Neural cell (in vitro differentiated cells): ENCODE measurements around the gene RPRML. TPM values are rescaled to one million over a fixed set of nuclear protein-coding genes. Genes with fewer than 3 reads are reported as not detected.

ENCODE experiments used
- H2AFZ ChIP-seq: fragments of 200-600, 300-800 bp; sonication (generic), shearing (Covaris generic); 2 replicates; pipeline ENCODE4 v1.6.0; 2014; ENCODE audit warnings: low read depth, mild to moderate bottlenecking, antibody characterized with exemption, low read length, moderate library complexity
- H3F3A ChIP-seq: fragments of 200-600 bp; shearing (Covaris generic); 2 replicates; pipeline ENCODE4 v1.6.1; 2016; ENCODE audit warnings: mild to moderate bottlenecking, moderate library complexity, mixed read lengths, antibody characterized with exemption, low read length; ENCODE audit not compliant: insufficient read depth, poor library complexity, severe bottlenecking
- H3K27ac ChIP-seq: fragments of 200-600, 300-800 bp; sonication (generic), shearing (Covaris generic); 2 replicates; pipeline ENCODE4 v1.5.1; 2014; ENCODE audit warnings: mild to moderate bottlenecking, low read length, moderate library complexity
- H3K27me3 ChIP-seq: fragments of 300-800, 200-600 bp; sonication (generic), shearing (Covaris generic); 2 replicates; pipeline ENCODE4 v1.6.0; 2014; ENCODE audit warnings: mild to moderate bottlenecking, low read depth, low read length, moderate library complexity; ENCODE audit not compliant: insufficient read depth
- H3K36me3 ChIP-seq: fragments of 300-800, 200-600 bp; sonication (generic), shearing (Covaris generic); 2 replicates; pipeline ENCODE4 v1.5.1; 2014; ENCODE audit warnings: mild to moderate bottlenecking, antibody characterized with exemption, low read length, moderate library complexity; ENCODE audit not compliant: insufficient read depth
- H3K4me2 ChIP-seq: fragments of 300-800, 200-600 bp; sonication (generic), shearing (Covaris generic); 2 replicates; pipeline ENCODE4 v1.6.0; 2014; ENCODE audit warnings: mild to moderate bottlenecking, low read length
- H3K4me3 ChIP-seq: fragments of 300-800, 200-600 bp; sonication (generic), shearing (Covaris generic); 2 replicates; pipeline ENCODE4 v1.5.1; 2014; ENCODE audit warnings: mild to moderate bottlenecking, low read length, moderate library complexity
- H3K79me2 ChIP-seq: fragments of 200-600 bp; shearing (Covaris generic); replicated peaks from 2 replicates; pipeline ENCODE4 v1.6.0; 2014; ENCODE audit warnings: mild to moderate bottlenecking, low read length, moderate library complexity; ENCODE audit not compliant: insufficient read depth
- H3K9ac ChIP-seq: fragments of 300-800, 200-600 bp; sonication (generic), shearing (Covaris generic); 2 replicates; pipeline ENCODE4 v1.6.1; 2016; ENCODE audit warnings: mild to moderate bottlenecking, low read length, mixed read lengths
- H3K9me2 ChIP-seq: fragments of 200-600 bp; shearing (Covaris generic); 2 replicates; pipeline ENCODE4 v1.6.1; 2016; ENCODE audit warnings: mild to moderate bottlenecking, low read length, mixed read lengths; ENCODE audit not compliant: insufficient read depth
- H3K9me3 ChIP-seq: fragments of 200-600, 300-800 bp; sonication (generic), shearing (Covaris generic); 2 replicates; pipeline ENCODE4 v1.6.1; 2016; ENCODE audit warnings: mild to moderate bottlenecking, mixed run types, low read length, moderate library complexity, mixed read lengths
- H4K20me1 ChIP-seq: fragments of 200-600 bp; shearing (Covaris generic); 2 replicates; pipeline ENCODE4 v1.6.1; 2016; ENCODE audit warnings: mild to moderate bottlenecking, mixed run types; ENCODE audit not compliant: insufficient read depth
- CTCF ChIP-seq: fragments of 450-650 bp; IDR thresholded peaks from 2 replicates; pipeline ENCODE4 v1.5.1; 2014; ENCODE audit warnings: antibody characterized with exemption, mild to moderate bottlenecking, moderate library complexity; ENCODE audit not compliant: poor library complexity, severe bottlenecking
- EP300 ChIP-seq: fragments of 450-650 bp; conservative IDR thresholded peaks from 2 replicates; pipeline ENCODE4 v1.6.1; 2014; ENCODE audit warnings: antibody characterized with exemption, mild to moderate bottlenecking, moderate library complexity; ENCODE audit not compliant: poor library complexity, severe bottlenecking
- EZH2 ChIP-seq: fragments of 200-600, 300-800 bp; shearing (Covaris generic), sonication (generic); IDR thresholded peaks from 2 replicates; pipeline ENCODE4 v1.6.1; 2014; ENCODE audit warnings: antibody characterized with exemption, low read length, borderline replicate concordance, mild to moderate bottlenecking; ENCODE audit not compliant: insufficient read depth, poor library complexity, severe bottlenecking
- MXI1 ChIP-seq: fragments of 450-650 bp; conservative IDR thresholded peaks from 2 replicates; pipeline ENCODE4 v1.6.1; 2014; ENCODE audit warnings: antibody characterized with exemption, mild to moderate bottlenecking; ENCODE audit not compliant: poor library complexity, severe bottlenecking
- POLR2AphosphoS5 ChIP-seq: IDR thresholded peaks from 2 replicates; pipeline ENCODE4 v1.6.1; 2012
- RAD21 ChIP-seq: fragments of 450-650 bp; conservative IDR thresholded peaks from 2 replicates; pipeline ENCODE4 v1.6.1; 2014; ENCODE audit warnings: antibody characterized with exemption, mild to moderate bottlenecking, moderate library complexity
- REST ChIP-seq: IDR thresholded peaks from 2 replicates; pipeline ENCODE4 v1.6.1; 2012; ENCODE audit warnings: borderline replicate concordance
- SMC3 ChIP-seq: fragments of 450-650 bp; conservative IDR thresholded peaks from 2 replicates; pipeline ENCODE4 v1.6.1; 2014; ENCODE audit warnings: antibody characterized with exemption, mild to moderate bottlenecking, moderate library complexity; ENCODE audit not compliant: poor library complexity
- TAF1 ChIP-seq: IDR thresholded peaks from 2 replicates; pipeline ENCODE4 v1.6.1; 2012; ENCODE audit warnings: low read depth
- polyA plus RNA-seq: library from polyadenylated mRNA; depleted of rRNA; stranded (reverse); fragments of >200 nt; gene quantifications from 2 replicates; pipeline ENCODE4 v1.2.3, GENCODE V29; 2014

RPRML gene
- polyA plus RNA-seq, 1 donor from 2014 or later: 4.7 TPM

DNA sequence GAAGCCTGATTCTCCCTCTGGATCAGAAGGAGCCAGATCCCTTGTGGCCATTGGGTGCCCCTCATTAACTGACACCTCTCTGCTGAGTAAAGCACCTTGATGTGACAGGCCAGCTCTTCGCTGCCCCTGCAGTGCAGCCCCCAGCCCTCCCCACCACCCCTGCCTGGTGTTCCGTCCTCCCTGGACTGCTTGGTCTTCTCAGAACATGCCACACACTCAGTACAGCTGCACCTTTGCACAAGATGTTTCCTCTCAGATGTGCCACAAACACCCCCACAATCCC, 35.9 kb downstream of the RPRML start:
- H2AFZ ChIP-seq: no peak overlapping the region
- no peak overlapping the region for H3K4me2 ChIP-seq
- H3F3A ChIP-seq: no peaks in the 10 kb centered on the region
- no peaks in the 10 kb centered on the region for H4K20me1 ChIP-seq
- no peaks in the 10 kb centered on the region for H3K9me3 ChIP-seq
- H3K4me3 ChIP-seq: no peak overlapping the region
- H3K27me3 ChIP-seq: no peaks in the 10 kb centered on the region
- TF ChIP-seq POLR2AphosphoS5 (no peak), SMC3 (no peak), TAF1 (no peak), CTCF (no peak), EP300 (no peak), RAD21 (no peak), EZH2 (no peak), REST (no peak), MXI1 (no peak)
- no peak overlapping the region for H3K9ac ChIP-seq
- no peaks in the 10 kb centered on the region for H3K9me2 ChIP-seq
- no peak overlapping the region for H3K27ac ChIP-seq
- H3K36me3 ChIP-seq: no peaks in the 10 kb centered on the region
- no peaks in the 10 kb centered on the region for H3K79me2 ChIP-seq

DNA sequence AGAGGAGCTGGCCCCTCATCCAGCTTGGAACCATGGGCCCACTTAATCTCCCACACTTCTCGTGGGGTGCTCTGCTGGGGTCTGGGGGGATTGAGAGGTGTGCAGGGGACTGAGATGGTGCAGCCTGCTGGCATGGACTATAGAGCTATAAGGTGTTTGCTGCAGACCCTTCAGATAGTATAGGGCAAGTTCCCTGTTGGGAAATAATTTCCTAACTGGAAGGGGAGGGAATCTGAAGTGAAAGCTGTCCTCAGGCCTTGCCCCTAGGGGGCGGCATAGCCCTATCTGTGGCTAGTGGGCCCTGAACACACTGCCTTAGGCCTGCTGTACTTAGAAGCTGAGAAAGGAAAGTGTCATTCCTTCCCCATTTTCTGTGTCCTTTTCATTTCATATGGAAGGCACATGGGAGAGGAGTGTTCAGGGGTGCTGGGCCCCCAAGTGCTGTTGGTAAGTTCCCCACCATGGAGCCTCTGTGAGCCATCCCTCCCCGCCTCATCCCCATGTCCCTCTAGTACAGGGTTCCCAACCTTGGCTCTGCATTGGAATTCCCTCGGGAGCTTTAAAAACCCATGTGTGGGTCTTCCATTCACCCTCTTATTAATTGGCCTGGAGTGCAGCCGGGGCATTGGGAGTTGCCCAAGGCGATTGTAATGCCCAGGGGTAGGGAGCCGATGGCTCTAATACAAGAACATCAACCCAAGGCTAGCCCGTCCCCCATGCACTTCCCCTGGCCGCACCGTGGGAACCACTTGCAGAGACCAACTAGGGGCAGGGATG, 36.4 kb downstream of the RPRML start:
- TF ChIP-seq EZH2 (no peak), REST (no peak), RAD21 (peak; percentile 97), CTCF (peak; percentile 93), POLR2AphosphoS5 (no peak), SMC3 (peak; percentile 97), MXI1 (no peak), TAF1 (no peak), EP300 (no peak)
- Histone ChIP-seq H3K27ac (no peak overlapping the region), H3K9me3 (no peaks in the 10 kb centered on the region), H2AFZ (no peak overlapping the region), H4K20me1 (no peaks in the 10 kb centered on the region), H3K36me3 (no peaks in the 10 kb centered on the region), H3K4me3 (no peak overlapping the region), H3K9ac (no peak overlapping the region), H3K79me2 (no peaks in the 10 kb centered on the region), H3F3A (no peaks in the 10 kb centered on the region), H3K9me2 (no peaks in the 10 kb centered on the region), H3K4me2 (no peak overlapping the region), H3K27me3 (no peaks in the 10 kb centered on the region)
